ENCODE measurements around the gene C17orf75.
"Not testable (repeated sequence)": the region's sequence is repeated elsewhere in the genome, so short reads cannot be mapped to it uniquely, and the experiment has no call there.

C17orf75 gene

GRCh38 chr17:32331243-32332040 is 10.5 kb downstream of the C17orf75 start:
- CTCF ChIA-PET, result interaction anchor here (1.8 to 3.7 kb wide), 2 partner anchors 9 to 12 kb away, joined by 7 to 18 read pairs; no protein-coding TSS in a partner anchor
- Mint-ChIP-seq H3K36me3 (peaks cover 43% of the 10 kb centered on the region), H3K27me3 (no peaks in the 10 kb centered on the region), H3K4me1 (peaks cover 77% of the 10 kb centered on the region), H3K4me3 (peak overlapping the region; percentile 41), H3K9me3 (no peaks in the 10 kb centered on the region), H3K27ac (peak overlapping the region; percentile 89)
- no peak for DNase-seq

- Mint-ChIP-seq H3K4me1 (peaks cover 71% of the 10 kb centered on the region), H3K36me3 (peaks cover 33% of the 10 kb centered on the region), H3K4me3 (no peak overlapping the region), H3K27me3 (no peaks in the 10 kb centered on the region), H3K27ac (peak overlapping the region; percentile 89), H3K9me3 (no peaks in the 10 kb centered on the region)
- CTCF ChIA-PET, result interaction anchor here (1.8 to 3.7 kb wide), 2 partner anchors 10 to 11 kb away, joined by 7 to 18 read pairs; no protein-coding TSS in a partner anchor
- DNase-seq, result no peak
Observed at GRCh38 chr17:32330147-32330546, 11.8 kb downstream of the C17orf75 start.

GRCh38 chr17:32327911-32328310 is 14.1 kb downstream of the C17orf75 start:
- Mint-ChIP-seq H3K27ac (no peak overlapping the region), H3K36me3 (peaks cover 17% of the 10 kb centered on the region), H3K4me1 (peaks cover 77% of the 10 kb centered on the region), H3K9me3 (no peaks in the 10 kb centered on the region), H3K27me3 (no peaks in the 10 kb centered on the region), H3K4me3 (no peak overlapping the region)
- DNase-seq, result no peak
- CTCF ChIA-PET, result interaction anchor here (3.7 kb wide), 1 partner anchor 8 kb away, joined by 18 read pairs; no protein-coding TSS in a partner anchor

- peak overlapping the region; percentile 9 for H3K4me3 Mint-ChIP-seq
- H3K36me3 Mint-ChIP-seq, result peaks cover 1% of the 10 kb centered on the region
- DNase-seq, result peak; percentile 73
Observed at GRCh38 chr17:32323811-32324491, 18.0 kb downstream of the C17orf75 start.

GRCh38 chr17:32323046-32323445 is 18.9 kb downstream of the C17orf75 start:
- H3K4me3 Mint-ChIP-seq, result no peak overlapping the region

More at GRCh38 chr17:32323811-32324491, 18.0 kb downstream of the C17orf75 start:
- peaks cover 6% of the 10 kb centered on the region for H3K27me3 Mint-ChIP-seq
- CTCF ChIA-PET, result interaction anchor here (0.9 kb wide), 1 partner anchor 196 kb away, joined by 3 read pairs; no protein-coding TSS in a partner anchor
- H3K9me3 Mint-ChIP-seq, result no peaks in the 10 kb centered on the region
- H3K4me1 Mint-ChIP-seq, result peaks cover 60% of the 10 kb centered on the region
- H3K27ac Mint-ChIP-seq, result peak overlapping the region; percentile 81

GRCh38 chr17:32320847-32321246 is 21.1 kb downstream of the C17orf75 start:
- DNase-seq, result no peak
- Mint-ChIP-seq H3K36me3 (no peaks in the 10 kb centered on the region), H3K4me3 (no peak overlapping the region), H3K27me3 (peaks cover 31% of the 10 kb centered on the region), H3K9me3 (no peaks in the 10 kb centered on the region), H3K4me1 (peaks cover 44% of the 10 kb centered on the region), H3K27ac (no peak overlapping the region)
- CTCF ChIA-PET, result interaction anchor here (1.0 to 4.9 kb wide), 7 partner anchors 8 to 117 kb away, joined by 3 to 26 read pairs (median 6); no protein-coding TSS in a partner anchor

More at GRCh38 chr17:32323046-32323445, 18.9 kb downstream of the C17orf75 start:
- DNase-seq, result no peak
- Mint-ChIP-seq H3K9me3 (no peaks in the 10 kb centered on the region), H3K36me3 (no peaks in the 10 kb centered on the region), H3K27ac (peak overlapping the region; percentile 39), H3K4me1 (peaks cover 58% of the 10 kb centered on the region), H3K27me3 (peaks cover 15% of the 10 kb centered on the region)
- CTCF ChIA-PET, result interaction anchor here (0.9 to 1.4 kb wide), 3 partner anchors 70 to 195 kb away, joined by 3 to 5 read pairs (median 3); no protein-coding TSS in a partner anchor

- not testable (repeated sequence) for H3K36me3 Mint-ChIP-seq, DNase-seq, H3K4me3 Mint-ChIP-seq, H3K27ac Mint-ChIP-seq, H3K9me3 Mint-ChIP-seq
- CTCF ChIA-PET, result interaction anchor here (0.7 to 4.9 kb wide), 12 partner anchors 9 to 184 kb away, joined by 3 to 26 read pairs (median 4); no protein-coding TSS in a partner anchor
- peaks cover 39% of the 10 kb centered on the region for H3K27me3 Mint-ChIP-seq
- peaks cover 44% of the 10 kb centered on the region for H3K4me1 Mint-ChIP-seq
Observed at GRCh38 chr17:32320080-32320479, 21.9 kb downstream of the C17orf75 start.

GRCh38 chr17:32319548-32319905 is 22.4 kb downstream of the C17orf75 start:
- CTCF ChIA-PET, result interaction anchor here (0.7 to 4.9 kb wide), 12 partner anchors 10 to 183 kb away, joined by 3 to 26 read pairs (median 4); no protein-coding TSS in a partner anchor
- Mint-ChIP-seq H3K4me1 (peaks cover 41% of the 10 kb centered on the region), H3K27me3 (peaks cover 45% of the 10 kb centered on the region), H3K27ac (no peak overlapping the region), H3K9me3 (no peaks in the 10 kb centered on the region), H3K36me3 (no peaks in the 10 kb centered on the region), H3K4me3 (peak overlapping the region; percentile 66)
- DNase-seq, result peak; percentile 85

- Mint-ChIP-seq H3K4me3 (no peak overlapping the region), H3K27ac (peak overlapping the region; percentile 29), H3K4me1 (peaks cover 30% of the 10 kb centered on the region), H3K9me3 (no peaks in the 10 kb centered on the region), H3K27me3 (peaks cover 53% of the 10 kb centered on the region), H3K36me3 (no peaks in the 10 kb centered on the region)
- CTCF ChIA-PET, result interaction anchor here (0.7 to 4.9 kb wide), 6 partner anchors 9 to 115 kb away, joined by 3 to 26 read pairs (median 4); no protein-coding TSS in a partner anchor
- no peak for DNase-seq
Observed at GRCh38 chr17:32318071-32318470, 23.9 kb downstream of the C17orf75 start.

GRCh38 chr17:32317353-32317752 is 24.6 kb downstream of the C17orf75 start:
- no peaks in the 10 kb centered on the region for H3K9me3 Mint-ChIP-seq
- H3K36me3 Mint-ChIP-seq, result no peaks in the 10 kb centered on the region
- peaks cover 53% of the 10 kb centered on the region for H3K27me3 Mint-ChIP-seq
- no peak overlapping the region for H3K4me3 Mint-ChIP-seq
- H3K27ac Mint-ChIP-seq, result no peak overlapping the region
- peaks cover 25% of the 10 kb centered on the region for H3K4me1 Mint-ChIP-seq
- DNase-seq, result no peak
- CTCF ChIA-PET, result interaction anchor here (1.0 to 4.9 kb wide), 2 partner anchors 63 to 75 kb away, joined by 3 to 26 read pairs; no protein-coding TSS in a partner anchor

GRCh38 chr17:32316653-32317052 is 25.3 kb downstream of the C17orf75 start:
- peaks cover 22% of the 10 kb centered on the region for H3K4me1 Mint-ChIP-seq
- peaks cover 53% of the 10 kb centered on the region for H3K27me3 Mint-ChIP-seq
- DNase-seq, H3K27ac Mint-ChIP-seq, H3K9me3 Mint-ChIP-seq, H3K36me3 Mint-ChIP-seq, H3K4me3 Mint-ChIP-seq: not testable (repeated sequence)
- CTCF ChIA-PET, result interaction anchor here (4.9 kb wide), 1 partner anchor 62 kb away, joined by 26 read pairs; no protein-coding TSS in a partner anchor

- Mint-ChIP-seq H3K36me3 (no peaks in the 10 kb centered on the region), H3K27ac (no peak overlapping the region), H3K9me3 (no peaks in the 10 kb centered on the region), H3K4me1 (peaks cover 17% of the 10 kb centered on the region), H3K4me3 (no peak overlapping the region), H3K27me3 (peaks cover 66% of the 10 kb centered on the region)
- no peak for DNase-seq
- CTCF ChIA-PET, result interaction anchor here (0.6 to 1.4 kb wide), 2 partner anchors 62 to 118 kb away, joined by 3 to 7 read pairs; no protein-coding TSS in a partner anchor
Observed at GRCh38 chr17:32315171-32315570, 26.8 kb downstream of the C17orf75 start.

GRCh38 chr17:32314636-32315035 is 27.3 kb downstream of the C17orf75 start:
- DNase-seq, result no peak
- CTCF ChIA-PET, result no interaction called here
- peaks cover 15% of the 10 kb centered on the region for H3K4me1 Mint-ChIP-seq
- H3K27ac Mint-ChIP-seq, result no peak overlapping the region
- no peaks in the 10 kb centered on the region for H3K36me3 Mint-ChIP-seq
- no peaks in the 10 kb centered on the region for H3K9me3 Mint-ChIP-seq
- no peak overlapping the region for H3K4me3 Mint-ChIP-seq
- H3K27me3 Mint-ChIP-seq, result peaks cover 67% of the 10 kb centered on the region

- CTCF ChIA-PET, result no interaction called here
- H3K9me3 Mint-ChIP-seq, result no peaks in the 10 kb centered on the region
- no peak overlapping the region for H3K4me3 Mint-ChIP-seq
- H3K36me3 Mint-ChIP-seq, result no peaks in the 10 kb centered on the region
- peaks cover 4% of the 10 kb centered on the region for H3K4me1 Mint-ChIP-seq
- peaks cover 62% of the 10 kb centered on the region for H3K27me3 Mint-ChIP-seq
- DNase-seq, result no peak
- no peak overlapping the region for H3K27ac Mint-ChIP-seq
Observed at GRCh38 chr17:32311028-32311536, 30.9 kb downstream of the C17orf75 start.

All from activated naive CD4-positive, alpha-beta T cell treated with anti-CD3 and anti-CD28 coated beads, Interleukin-2, amount 10 ng/mL, durations not matched to agents 7 days and 5 days (primary cell).